Mesenchymal stem cell (in vitro differentiated cells and primary cell): ENCODE results near the gene ARL2BP.

Experiments used
- DNase-seq: peaks from one replicate; pipeline ENCODE4 v3.0.0-alpha.2; 2013
- H2AFZ ChIP-seq: one replicate; pipeline ENCODE4 v1.6.1; 2013; ENCODE audit warnings: low read depth, mild to moderate bottlenecking, control low read depth, inconsistent platforms, low read length, moderate library complexity
- H2AK5ac ChIP-seq: 2 replicates; pipeline ENCODE4 v1.6.1; 2013; ENCODE audit warnings: low read length, moderate library complexity, mild to moderate bottlenecking, inconsistent platforms; ENCODE audit not compliant: severe bottlenecking
- H2BK120ac ChIP-seq: one replicate; pipeline ENCODE4 v1.6.1; 2013; ENCODE audit warnings: low read depth, mild to moderate bottlenecking, inconsistent platforms, low read length, moderate library complexity
- H2BK12ac ChIP-seq, 2 experiments: one replicate each; pipeline ENCODE4 v1.6.1; 2013; ENCODE audit warnings: inconsistent platforms in 2 of 2, low read length in 2 of 2, mild to moderate bottlenecking in 2 of 2, moderate library complexity in 2 of 2, control low read depth in 1 of 2
- H2BK15ac ChIP-seq: one replicate; pipeline ENCODE4 v1.6.1; 2013; ENCODE audit warnings: mild to moderate bottlenecking, low read depth, inconsistent platforms; ENCODE audit not compliant: poor library complexity, severe bottlenecking
- H2BK5ac ChIP-seq: 2 replicates; pipeline ENCODE4 v1.6.1; 2013; ENCODE audit warnings: low read depth, mild to moderate bottlenecking, low read length, control low read depth, inconsistent platforms; ENCODE audit not compliant: poor library complexity, severe bottlenecking
- H3K14ac ChIP-seq, 2 experiments: one replicate each; pipeline ENCODE4 v1.6.1; 2013; ENCODE audit warnings: inconsistent platforms in 2 of 2, low read length in 2 of 2, control low read depth in 1 of 2, mild to moderate bottlenecking in 1 of 2, moderate library complexity in 1 of 2
- H3K18ac ChIP-seq, 2 experiments: one replicate each; pipeline ENCODE4 v1.6.1; 2013; ENCODE audit warnings: inconsistent platforms in 2 of 2, low read length in 2 of 2, control low read depth in 1 of 2, low read depth in 1 of 2, mild to moderate bottlenecking in 1 of 2
- H3K23ac ChIP-seq, 2 experiments: one replicate each; pipeline ENCODE4 v1.6.1; 2013; ENCODE audit warnings: inconsistent platforms in 2 of 2, low read length in 2 of 2, mild to moderate bottlenecking in 2 of 2, moderate library complexity in 2 of 2, control low read depth in 1 of 2
- H3K27ac ChIP-seq: 2 replicates; pipeline ENCODE4 v1.5.1; 2013; ENCODE audit warnings: mild to moderate bottlenecking, moderate library complexity, low read length, control low read depth, inconsistent platforms; ENCODE audit not compliant: poor library complexity, severe bottlenecking
- H3K27me3 ChIP-seq, 2 experiments: 2 replicates each; pipeline versions ENCODE4 v1.6.1 to v1.7.0; 2013; ENCODE audit warnings: low read length in 2 of 2, mild to moderate bottlenecking in 2 of 2, moderate library complexity in 2 of 2, control low read depth in 1 of 2, inconsistent platforms in 1 of 2; ENCODE audit not compliant: control insufficient read depth in 1 of 2, insufficient read depth in 1 of 2
- H3K36me3 ChIP-seq, 2 experiments: 2 replicates each; pipeline versions ENCODE4 v1.6.1 to v1.7.0; 2013; ENCODE audit warnings: low read length in 2 of 2, control low read depth in 1 of 2, inconsistent platforms in 1 of 2, low read depth in 1 of 2, mild to moderate bottlenecking in 1 of 2; ENCODE audit not compliant: insufficient read depth in 2 of 2, control insufficient read depth in 1 of 2
- H3K4ac ChIP-seq, 2 experiments: one replicate each; pipeline ENCODE4 v1.6.1; 2013; ENCODE audit warnings: inconsistent platforms in 2 of 2, low read length in 2 of 2, mild to moderate bottlenecking in 2 of 2, moderate library complexity in 2 of 2, control low read depth in 1 of 2, low read depth in 1 of 2
- H3K4me1 ChIP-seq: 2 replicates; pipeline ENCODE4 v1.6.1; 2013; ENCODE audit warnings: low read depth, low read length, control low read depth; ENCODE audit not compliant: control insufficient read depth, insufficient read depth
- H3K4me2 ChIP-seq: 2 replicates; pipeline ENCODE4 v1.6.1; 2013; ENCODE audit warnings: low read length, mild to moderate bottlenecking, inconsistent platforms; ENCODE audit not compliant: poor library complexity, severe bottlenecking
- H3K4me3 ChIP-seq, 2 experiments: 2 replicates each; pipeline versions ENCODE4 v1.5.1 to v1.7.0; 2013; ENCODE audit warnings: low read length in 2 of 2, mild to moderate bottlenecking in 2 of 2, control low read depth in 1 of 2, low read depth in 1 of 2; ENCODE audit not compliant: insufficient read depth in 1 of 2
- H3K79me1 ChIP-seq: replicated peaks from 2 replicates; pipeline ENCODE4 v1.6.1; 2013; ENCODE audit warnings: mild to moderate bottlenecking, control low read depth, low read length, inconsistent platforms; ENCODE audit not compliant: poor library complexity, severe bottlenecking
- H3K9ac ChIP-seq: 2 replicates; pipeline ENCODE4 v1.7.0; 2013; ENCODE audit warnings: mild to moderate bottlenecking, low read length, moderate library complexity
- H3K9me3 ChIP-seq: 2 replicates; pipeline ENCODE4 v1.7.0; 2013; ENCODE audit warnings: mild to moderate bottlenecking, low read length; ENCODE audit not compliant: control insufficient read depth
- H4K8ac ChIP-seq: one replicate; pipeline ENCODE4 v1.6.1; 2013; ENCODE audit warnings: inconsistent platforms, mild to moderate bottlenecking, low read length, moderate library complexity
- H4K91ac ChIP-seq: one replicate; pipeline ENCODE4 v1.6.1; 2013; ENCODE audit warnings: mild to moderate bottlenecking, low read length, inconsistent platforms
- WGBS: methylation state at CpG from one replicate; pipeline ENCODE4 v1.1.7; 2013; ENCODE audit warnings: mixed read lengths; 5-methylcytosine and 5-hydroxymethylcytosine counted together

Gene ARL2BP

DNA sequence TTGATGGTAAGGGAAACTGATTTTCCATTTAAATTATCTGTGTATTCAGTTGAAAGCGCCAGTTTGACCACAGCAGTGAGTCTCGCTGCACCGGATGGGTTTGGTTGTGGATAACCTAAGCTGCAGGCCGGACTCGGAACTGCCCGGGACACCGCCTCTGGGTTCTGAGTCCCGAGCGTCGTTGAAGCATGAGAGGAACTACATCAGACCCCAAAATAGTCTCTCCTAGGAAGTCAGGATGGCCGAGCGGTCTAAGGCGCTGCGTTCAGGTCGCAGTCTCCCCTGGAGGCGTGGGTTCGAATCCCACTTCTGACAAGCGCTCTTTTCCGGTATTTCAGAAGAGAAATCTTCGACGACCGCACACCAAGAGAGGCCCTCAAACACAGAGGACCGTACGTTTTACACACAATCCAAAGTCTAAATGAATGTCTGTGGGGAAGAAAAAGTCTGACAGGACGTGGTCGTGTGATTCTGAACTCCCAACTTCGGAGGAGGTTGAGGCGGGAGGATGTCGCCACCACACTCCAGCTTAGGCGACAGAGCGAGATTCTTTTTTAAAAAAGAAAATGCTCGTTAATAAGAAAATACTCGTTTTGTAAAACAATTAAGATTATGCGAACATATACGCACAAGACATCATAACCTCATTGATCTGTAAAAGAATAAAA, 54.8 kb downstream of the ARL2BP start:
- H3K18ac ChIP-seq: no peak overlapping the region
- H3K4me2 ChIP-seq: peak overlapping the region; percentile 71
- no peak overlapping the region for H2AFZ ChIP-seq
- no peak overlapping the region for H3K14ac ChIP-seq
- WGBS: 2% methylated on average over 22 of the region's 35 CpGs
- peaks cover 0 to 6% of the 10 kb centered on the region in 2 experiments for H3K27me3 ChIP-seq
- H4K91ac ChIP-seq: no peak overlapping the region
- no peak overlapping the region for H2BK12ac ChIP-seq
- no peak overlapping the region for H2AK5ac ChIP-seq
- H3K27ac ChIP-seq: peak overlapping the region; percentile 90
- no peak overlapping the region for H2BK15ac ChIP-seq
- H3K9ac ChIP-seq: peak overlapping the region; percentile 85
- peak overlapping the region in 1 of 2 experiments; percentile 83 for H3K4me3 ChIP-seq
- H3K23ac ChIP-seq: no peak overlapping the region
- H2BK120ac ChIP-seq: no peak overlapping the region
- H3K36me3 ChIP-seq: no peaks in the 10 kb centered on the region
- H3K9me3 ChIP-seq: no peaks in the 10 kb centered on the region
- H3K79me1 ChIP-seq: no peaks in the 10 kb centered on the region
- H4K8ac ChIP-seq: no peak overlapping the region
- DNase-seq: peak; percentile 98
- peaks cover 17% of the 10 kb centered on the region for H3K4me1 ChIP-seq
- H3K4ac ChIP-seq: no peak overlapping the region
- H2BK5ac ChIP-seq: no peak overlapping the region

DNA sequence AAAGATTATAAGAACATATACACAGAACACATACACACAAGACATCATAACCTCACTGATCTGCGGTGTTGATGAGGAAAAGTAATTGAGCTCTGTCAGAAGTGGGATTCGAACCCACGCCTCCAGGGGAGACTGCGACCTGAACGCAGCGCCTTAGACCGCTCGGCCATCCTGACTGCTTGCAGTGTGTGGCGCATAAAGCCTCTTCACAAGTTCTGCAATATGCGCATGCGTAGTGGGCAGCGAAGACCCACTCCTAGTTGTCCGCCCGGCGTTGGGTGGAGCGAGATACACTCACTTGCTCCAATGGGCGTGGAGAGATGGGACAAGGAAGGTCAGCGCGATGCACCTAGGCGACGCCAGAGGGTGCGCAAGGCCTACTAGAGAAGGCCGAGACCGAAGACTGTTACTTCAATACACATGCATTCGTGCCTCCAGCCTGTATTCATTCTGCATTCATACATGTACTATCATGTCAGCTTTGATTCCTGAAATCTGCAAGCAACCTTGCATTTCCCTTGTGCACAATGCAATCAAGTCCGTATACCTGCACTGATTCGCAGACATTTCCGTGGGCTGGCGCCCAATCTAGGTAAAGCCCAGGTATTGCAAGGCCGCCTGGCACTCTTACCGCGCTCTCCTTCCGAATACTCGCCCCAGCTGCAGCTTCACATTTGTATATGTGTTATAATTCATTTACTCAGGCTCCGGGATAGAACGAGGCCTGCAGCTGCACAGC, 55.5 kb downstream of the ARL2BP start:
- peak overlapping the region; percentile 85 for H3K9ac ChIP-seq
- H3K4ac ChIP-seq: no peak overlapping the region
- no peak overlapping the region for H3K14ac ChIP-seq
- peak overlapping the region; percentile 64 for H4K8ac ChIP-seq
- no peaks in the 10 kb centered on the region for H3K9me3 ChIP-seq
- peak overlapping the region; percentile 49 for H2AFZ ChIP-seq
- 2% methylated on average over 34 of the region's 36 CpGs for WGBS
- DNase-seq: peak; percentile 99
- H3K4me3 ChIP-seq: peak overlapping the region in 1 of 2 experiments; percentile 83
- peaks cover 0 to 8% of the 10 kb centered on the region in 2 experiments for H3K27me3 ChIP-seq
- no peaks in the 10 kb centered on the region for H3K36me3 ChIP-seq
- H2BK12ac ChIP-seq: peak overlapping the region in 1 of 2 experiments; percentile 79
- H3K18ac ChIP-seq: peak overlapping the region; percentile 28 to 38
- H2BK5ac ChIP-seq: no peak overlapping the region
- H3K4me2 ChIP-seq: peak overlapping the region; percentile 65
- no peak overlapping the region for H2AK5ac ChIP-seq
- no peaks in the 10 kb centered on the region for H3K79me1 ChIP-seq
- no peak overlapping the region for H2BK120ac ChIP-seq
- H4K91ac ChIP-seq: peak overlapping the region; percentile 45
- H3K23ac ChIP-seq: peak overlapping the region in 1 of 2 experiments; percentile 54
- no peak overlapping the region for H2BK15ac ChIP-seq
- H3K4me1 ChIP-seq: peaks cover 17% of the 10 kb centered on the region
- peak overlapping the region; percentile 2 for H3K27ac ChIP-seq

DNA sequence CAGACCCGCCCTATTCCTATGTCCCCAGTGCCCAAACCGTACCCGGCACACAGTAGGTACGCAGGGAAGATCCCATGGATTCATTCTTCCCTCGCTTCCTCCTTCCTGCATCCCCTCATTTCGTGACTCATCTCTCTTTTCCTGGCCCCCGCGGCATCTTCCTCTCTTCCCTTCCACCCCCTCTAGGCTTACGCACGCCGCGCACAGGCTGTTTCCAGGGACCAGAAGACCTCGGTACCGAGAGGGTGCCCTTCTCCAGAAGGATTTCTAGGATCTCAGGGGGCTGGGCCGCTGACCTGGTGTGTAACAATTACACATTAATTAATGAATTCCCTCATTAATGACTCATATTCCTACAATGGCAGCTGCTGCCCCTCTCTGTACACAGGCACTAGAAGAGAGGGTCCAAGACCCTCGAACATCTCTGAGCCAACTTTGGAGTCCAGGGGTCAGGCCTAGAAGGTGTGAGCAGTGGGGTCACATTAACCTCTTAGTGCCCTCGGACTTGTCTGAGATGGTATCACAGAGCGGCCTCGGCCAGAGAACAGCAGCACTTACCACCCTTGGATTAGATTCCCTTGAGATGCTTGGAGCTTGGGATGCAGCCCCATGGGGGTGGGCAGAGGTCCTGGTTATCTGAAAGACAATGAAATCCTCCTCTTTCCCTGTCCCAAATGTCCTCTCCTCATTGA, 56.2 kb downstream of the ARL2BP start:
- H4K91ac ChIP-seq: peak overlapping the region; percentile 45
- 23% methylated on average over 19 of the region's 19 CpGs for WGBS

More for the DNA sequence above, 56.2 kb downstream of the ARL2BP start:
- Histone ChIP-seq H3K4me1 (peaks cover 17% of the 10 kb centered on the region), H3K36me3 (no peaks in the 10 kb centered on the region), H2BK120ac (no peak overlapping the region), H2AFZ (peak overlapping the region; percentile 49), H2BK12ac (peak overlapping the region in 1 of 2 experiments; percentile 79), H3K4me3 (peak overlapping the region in 1 of 2 experiments; percentile 70), H3K27ac (peak overlapping the region; percentile 2), H3K9ac (peak overlapping the region; percentile 37), H2BK15ac (no peak overlapping the region), H3K27me3 (peaks cover 0 to 10% of the 10 kb centered on the region in 2 experiments), H3K18ac (peak overlapping the region; percentile 28 to 38), H4K8ac (peak overlapping the region; percentile 64), H3K23ac (peak overlapping the region in 1 of 2 experiments; percentile 54), H3K14ac (no peak overlapping the region), H3K4ac (no peak overlapping the region), H3K79me1 (no peaks in the 10 kb centered on the region), H2AK5ac (no peak overlapping the region), H3K4me2 (peak overlapping the region; percentile 65), H2BK5ac (no peak overlapping the region), H3K9me3 (no peaks in the 10 kb centered on the region)
- DNase-seq: peak; percentile 55
